Measurements from ENCODE around the gene CENPN. TPM values are rescaled to one million over a fixed set of nuclear protein-coding genes. Genes with fewer than 3 reads are reported as not detected.
A peak's percentile ranks its signal among the peaks of the same experiment; 100 is the strongest.

CENPN gene
- total and polyA plus RNA-seq, 10 of the 15 experiments (the other 5 are each of a cell fraction or from before 2014, with no cell fraction given) = 39.8 to 143 (median 66.8) TPM

- TF ChIP-seq E4F1 (IDR thresholded peaks at IDR 0.05; ENCODE audit: borderline replicate concordance, partially characterized antibody) (no peak), SIX5 (IDR thresholded peaks at IDR 0.05; ENCODE audit: low read depth, low read length, severe bottlenecking) (no peak), GATAD2B (conservative IDR thresholded peaks at IDR 0.05; ENCODE audit: low read depth) (0 out of 2 replicates have a peak, but pooled peaks have one; percentile 9), MXI1 (IDR thresholded peaks at IDR 0.05; ENCODE audit: low read depth, low read length) (no peak), CREM (IDR thresholded peaks at IDR 0.05; ENCODE audit: low read depth) (no peak), EED (IDR thresholded peaks at IDR 0.05; ENCODE audit: low read depth) (no peak), CEBPB (IDR thresholded peaks at IDR 0.05; ENCODE audit: borderline replicate concordance in 1 of 2, low read depth in 2 of 2, low read length in 2 of 2) (no peak), LARP7 (IDR thresholded peaks at IDR 0.05) (peak; percentile 18; the same call in 1 of the 2 replicates)
- TF ChIP-seq, protein P1, sequence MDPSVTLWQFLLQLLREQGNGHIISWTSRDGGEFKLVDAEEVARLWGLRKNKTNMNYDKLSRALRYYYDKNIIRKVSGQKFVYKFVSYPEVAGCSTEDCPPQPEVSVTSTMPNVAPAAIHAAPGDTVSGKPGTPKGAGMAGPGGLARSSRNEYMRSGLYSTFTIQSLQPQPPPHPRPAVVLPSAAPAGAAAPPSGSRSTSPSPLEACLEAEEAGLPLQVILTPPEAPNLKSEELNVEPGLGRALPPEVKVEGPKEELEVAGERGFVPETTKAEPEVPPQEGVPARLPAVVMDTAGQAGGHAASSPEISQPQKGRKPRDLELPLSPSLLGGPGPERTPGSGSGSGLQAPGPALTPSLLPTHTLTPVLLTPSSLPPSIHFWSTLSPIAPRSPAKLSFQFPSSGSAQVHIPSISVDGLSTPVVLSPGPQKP (IDR thresholded peaks at IDR 0.05; ENCODE audit: low read depth, low read length) = no peak
- TF ChIP-seq, protein P2, sequence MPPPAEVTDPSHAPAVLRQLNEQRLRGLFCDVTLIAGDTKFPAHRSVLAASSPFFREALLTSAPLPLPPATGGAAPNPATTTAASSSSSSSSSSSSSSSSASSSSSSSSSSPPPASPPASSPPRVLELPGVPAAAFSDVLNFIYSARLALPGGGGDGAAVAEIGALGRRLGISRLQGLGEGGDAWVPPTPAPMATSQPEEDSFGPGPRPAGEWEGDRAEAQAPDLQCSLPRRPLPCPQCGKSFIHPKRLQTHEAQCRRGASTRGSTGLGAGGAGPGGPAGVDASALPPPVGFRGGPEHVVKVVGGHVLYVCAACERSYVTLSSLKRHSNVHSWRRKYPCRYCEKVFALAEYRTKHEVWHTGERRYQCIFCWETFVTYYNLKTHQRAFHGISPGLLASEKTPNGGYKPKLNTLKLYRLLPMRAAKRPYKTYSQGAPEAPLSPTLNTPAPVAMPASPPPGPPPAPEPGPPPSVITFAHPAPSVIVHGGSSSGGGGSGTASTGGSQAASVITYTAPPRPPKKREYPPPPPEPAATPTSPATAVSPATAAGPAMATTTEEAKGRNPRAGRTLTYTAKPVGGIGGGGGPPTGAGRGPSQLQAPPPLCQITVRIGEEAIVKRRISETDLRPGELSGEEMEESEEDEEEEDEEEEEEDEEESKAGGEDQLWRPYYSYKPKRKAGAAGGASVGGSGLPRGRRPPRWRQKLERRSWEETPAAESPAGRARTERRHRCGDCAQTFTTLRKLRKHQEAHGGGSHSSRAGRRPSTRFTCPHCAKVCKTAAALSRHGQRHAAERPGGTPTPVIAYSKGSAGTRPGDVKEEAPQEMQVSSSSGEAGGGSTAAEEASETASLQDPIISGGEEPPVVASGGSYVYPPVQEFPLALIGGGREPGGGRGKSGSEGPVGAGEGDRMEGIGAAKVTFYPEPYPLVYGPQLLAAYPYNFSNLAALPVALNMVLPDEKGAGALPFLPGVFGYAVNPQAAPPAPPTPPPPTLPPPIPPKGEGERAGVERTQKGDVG (CRISPR knock-in tag; IDR thresholded peaks at IDR 0.05) = no peak
Measured at GRCh38 chr16:81035975-81036750, 29.1 kb downstream of the CENPN start (continued).

Measured in GM12878 (cell line).